Fibroblast of lung (primary cell): ENCODE measurements around the gene NEK11. TPM values are rescaled to one million over a fixed set of nuclear protein-coding genes. Genes with fewer than 3 reads are reported as not detected.

Experiments used
- DNase-seq, 2 donors: peaks; one replicate each; pipeline versions ENCODE4 v3.0.0 to v3.0.0-alpha.2; 2010; ENCODE audit warnings: low read depth in 2 of 2
- H2AFZ ChIP-seq: 2 replicates; pipeline ENCODE4 v1.5.1; 2012; ENCODE audit warnings: low read length, control low read depth, inconsistent platforms
- H3K27ac ChIP-seq: 2 replicates; pipeline ENCODE4 v1.5.1; 2011; ENCODE audit warnings: low read length, control low read depth; ENCODE audit not compliant: insufficient read depth
- H3K27me3 ChIP-seq: 2 replicates; pipeline ENCODE4 v1.5.1; 2011; ENCODE audit warnings: mild to moderate bottlenecking, low read length; ENCODE audit not compliant: control insufficient read depth, insufficient read depth
- H3K36me3 ChIP-seq: 2 replicates; pipeline ENCODE4 v1.5.1; 2011; ENCODE audit warnings: low read length; ENCODE audit not compliant: control insufficient read depth, insufficient read depth
- H3K4me1 ChIP-seq: 2 replicates; pipeline ENCODE4 v1.5.1; 2011; ENCODE audit warnings: low read length; ENCODE audit not compliant: control insufficient read depth, insufficient read depth; ENCODE audit errors: extremely low read depth
- H3K4me2 ChIP-seq: 2 replicates; pipeline ENCODE4 v1.5.1; 2011; ENCODE audit warnings: low read length, control low read depth; ENCODE audit not compliant: insufficient read depth; ENCODE audit errors: extremely low read depth
- H3K4me3 ChIP-seq, 4 experiments: fragments of 200-600 bp in 1 of 4; sonication (generic) in 1 of 4; replicated peaks in 1 of 4; 2 replicates each; pipeline ENCODE4 v1.5.1; 2011 to 2016; ENCODE audit warnings: low read length in 4 of 4, low read depth in 3 of 4, mild to moderate bottlenecking in 3 of 4, control low read depth in 2 of 4, inconsistent platforms in 1 of 4, mixed read lengths in 1 of 4; ENCODE audit not compliant: insufficient read depth in 1 of 4; ENCODE audit errors: control extremely low read depth in 1 of 4
- H3K79me2 ChIP-seq: 2 replicates; pipeline ENCODE4 v1.5.1; 2012; ENCODE audit warnings: mild to moderate bottlenecking, low read length, inconsistent platforms; ENCODE audit not compliant: control insufficient read depth, insufficient read depth
- H3K9ac ChIP-seq: 2 replicates; pipeline ENCODE4 v1.5.1; 2011; ENCODE audit warnings: mild to moderate bottlenecking, low read length, control low read depth; ENCODE audit not compliant: insufficient read depth
- H3K9me3 ChIP-seq: 2 replicates; pipeline ENCODE4 v1.5.1; 2012; ENCODE audit warnings: low read depth, low read length; ENCODE audit not compliant: control insufficient read depth, insufficient read depth
- H4K20me1 ChIP-seq: 2 replicates; pipeline ENCODE4 v1.5.1; 2011; ENCODE audit warnings: low read length; ENCODE audit not compliant: control insufficient read depth, insufficient read depth; ENCODE audit errors: extremely low read depth
- CTCF ChIP-seq, 2 donors: IDR thresholded peaks in 1 of 2; conservative IDR thresholded peaks in 1 of 2; 1 replicate in 1 of 2; 2 replicates in 1 of 2; pipeline ENCODE4 v1.5.1; 2011 to 2012; ENCODE audit warnings: low read length in 2 of 2, control low read depth in 1 of 2, inconsistent platforms in 1 of 2, low read depth in 1 of 2, mild to moderate bottlenecking in 1 of 2
- EZH2 ChIP-seq: IDR thresholded peaks from 2 replicates; pipeline ENCODE4 v1.5.1; 2012; ENCODE audit warnings: low read length, control low read depth, mild to moderate bottlenecking; ENCODE audit errors: missing control alignments
- polyA plus RNA-seq, 2 donors: library from polyadenylated mRNA; depleted of rRNA in 1 of 2; stranded (reverse) in 1 of 2; unstranded in 1 of 2; fragments of >200 nt; gene quantifications; 2 replicates each; pipeline ENCODE4 v1.2.1, GENCODE V29; 2011 to 2012; ENCODE audit warnings: missing spikeins in 1 of 2
- total RNA-seq: library from RNA; depleted of rRNA; stranded (reverse); fragments of >200 nt; gene quantifications from 2 replicates; pipeline ENCODE4 v1.2.1, GENCODE V29; 2014

NEK11 gene
- total and polyA plus RNA-seq, 2 donors (not counting 1 experiment from before 2014, with no cell fraction given): 4.3 to 13.0 TPM

GRCh38 chr3:131260525-131260924 lies 233.8 kb downstream of the NEK11 start:
- Histone ChIP-seq H3K9me3 (no peaks in the 10 kb centered on the region), H3K4me2 (no peak overlapping the region), H3K27ac (no peak overlapping the region), H4K20me1 (no peaks in the 10 kb centered on the region), H2AFZ (no peak overlapping the region), H3K79me2 (no peaks in the 10 kb centered on the region), H3K36me3 (no peaks in the 10 kb centered on the region), H3K9ac (no peak overlapping the region), H3K4me1 (no peaks in the 10 kb centered on the region), H3K4me3 (no peak overlapping the region), H3K27me3 (no peaks in the 10 kb centered on the region)
- no peak for TF ChIP-seq EZH2
- TF ChIP-seq CTCF (conservative IDR thresholded peaks at IDR 0.05 in 1 of 2, IDR thresholded peaks at IDR 0.05 in 1 of 2; ENCODE audit: low read depth in 1 of 2, low read length in 2 of 2): no peak
- peak in 1 of 2 donors; percentile 3 for DNase-seq

- Histone ChIP-seq H3K4me3 (no peak overlapping the region), H3K9me3 (no peaks in the 10 kb centered on the region), H3K9ac (no peak overlapping the region), H3K79me2 (no peaks in the 10 kb centered on the region), H4K20me1 (no peaks in the 10 kb centered on the region), H3K27me3 (no peaks in the 10 kb centered on the region), H3K36me3 (no peaks in the 10 kb centered on the region), H3K4me1 (no peaks in the 10 kb centered on the region), H2AFZ (no peak overlapping the region), H3K27ac (no peak overlapping the region), H3K4me2 (no peak overlapping the region)
- no peak for DNase-seq
- TF ChIP-seq EZH2 (no peak), CTCF (conservative IDR thresholded peaks at IDR 0.05 in 1 of 2, IDR thresholded peaks at IDR 0.05 in 1 of 2; ENCODE audit: low read depth in 1 of 2, low read length in 2 of 2) (no peak)
Measured at GRCh38 chr3:131261104-131261503, 234.4 kb downstream of the NEK11 start.

GRCh38 chr3:131275556-131275955 lies 248.9 kb downstream of the NEK11 start:
- Histone ChIP-seq H3K9me3 (no peaks in the 10 kb centered on the region), H3K9ac (no peak overlapping the region), H3K27me3 (no peaks in the 10 kb centered on the region), H3K4me3 (no peak overlapping the region), H3K4me2 (no peak overlapping the region), H2AFZ (no peak overlapping the region), H3K36me3 (no peaks in the 10 kb centered on the region), H3K4me1 (no peaks in the 10 kb centered on the region), H3K79me2 (no peaks in the 10 kb centered on the region), H4K20me1 (no peaks in the 10 kb centered on the region), H3K27ac (no peak overlapping the region)
- TF ChIP-seq CTCF (conservative IDR thresholded peaks at IDR 0.05 in 1 of 2, IDR thresholded peaks at IDR 0.05 in 1 of 2; ENCODE audit: low read depth in 1 of 2, low read length in 2 of 2): no peak
- TF ChIP-seq EZH2: no peak
- no peak for DNase-seq
